ENCODE results near the gene THEM4.

The THEM4 gene

GRCh38 chr1:151839457-151840403, 69.6 kb downstream of the THEM4 start, which contains the start of gene C2CD4D:
Gene C2CD4D (minus strand): TSS chr1:151839820. CDS start chr1:151838989, 831 bp downstream.
- peak; percentile 80 for FAIRE-seq
- peak; percentile 57 for DNase-seq (ENCODE audit: insufficient read length, low spot score)

DNA sequence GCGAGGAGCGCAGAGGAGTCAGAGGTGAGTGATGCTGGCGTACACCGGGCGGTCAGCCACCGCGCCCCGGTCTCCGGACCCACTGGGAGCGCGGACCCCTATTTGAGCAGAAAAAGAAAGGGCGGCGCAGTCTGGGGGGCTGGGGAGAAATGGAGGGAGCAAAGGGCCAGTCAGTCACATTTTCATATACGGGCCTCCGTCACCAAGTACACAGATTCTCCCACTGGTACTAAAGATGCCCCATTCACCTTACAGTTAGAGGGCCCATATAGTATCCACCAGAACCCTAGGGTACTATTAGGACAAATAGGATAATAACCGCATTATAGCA, 70.3 kb downstream of the THEM4 start:
- FAIRE-seq (no peak), DNase-seq (ENCODE audit: insufficient read length, low spot score) (no peak)

GRCh38 chr1:151838222-151839081, 70.9 kb downstream of the THEM4 start:
- no peak for FAIRE-seq
- peak; percentile 33 for DNase-seq (ENCODE audit: insufficient read length, low spot score)

DNA sequence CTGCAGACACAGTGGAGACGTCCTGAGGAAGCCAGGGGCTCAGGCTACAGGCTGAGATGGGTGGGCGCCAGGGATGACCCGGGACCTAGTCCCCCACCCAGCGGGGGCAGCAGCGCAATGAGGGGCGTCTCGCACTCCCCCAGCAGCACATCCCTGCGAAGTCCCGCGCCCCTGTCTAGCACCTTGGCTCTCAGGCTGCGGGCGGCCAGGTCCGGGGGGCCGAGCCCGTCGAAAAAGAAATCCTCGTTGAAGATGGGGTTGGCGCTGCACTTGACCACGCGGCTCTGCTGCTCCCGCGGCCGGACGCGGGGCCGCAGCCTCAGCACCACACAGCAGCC, 71.5 kb downstream of the THEM4 start:
- FAIRE-seq (no peak), DNase-seq (ENCODE audit: insufficient read length, low spot score) (no peak)

DNA sequence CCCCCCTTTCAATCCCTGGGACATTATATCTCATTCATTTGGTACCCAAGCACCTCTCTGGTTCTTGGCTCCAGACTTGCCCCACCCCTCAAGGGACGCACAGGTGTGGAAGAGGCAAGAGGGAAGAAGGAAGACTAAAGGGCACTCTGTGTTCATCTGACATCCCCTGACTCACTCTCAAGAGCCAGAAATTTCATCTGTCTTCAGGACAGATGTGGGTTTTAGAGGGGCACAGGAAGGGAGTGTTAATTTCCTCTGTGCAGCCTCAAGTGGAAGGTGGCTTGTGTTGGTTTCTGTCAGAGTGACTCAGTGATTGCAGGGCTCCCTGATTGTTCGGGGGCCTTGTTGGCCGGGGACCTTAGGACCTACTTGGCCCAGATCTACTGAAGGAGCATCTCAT, 72.1 kb downstream of the THEM4 start:
- FAIRE-seq = no peak

GRCh38 chr1:151835596-151835995, 73.7 kb downstream of the THEM4 start:
- no peak for DNase-seq (ENCODE audit: insufficient read length, low spot score)
- no peak for FAIRE-seq

More for the DNA sequence above, 72.1 kb downstream of the THEM4 start:
- no peak for DNase-seq (ENCODE audit: insufficient read length, low spot score)

DNA sequence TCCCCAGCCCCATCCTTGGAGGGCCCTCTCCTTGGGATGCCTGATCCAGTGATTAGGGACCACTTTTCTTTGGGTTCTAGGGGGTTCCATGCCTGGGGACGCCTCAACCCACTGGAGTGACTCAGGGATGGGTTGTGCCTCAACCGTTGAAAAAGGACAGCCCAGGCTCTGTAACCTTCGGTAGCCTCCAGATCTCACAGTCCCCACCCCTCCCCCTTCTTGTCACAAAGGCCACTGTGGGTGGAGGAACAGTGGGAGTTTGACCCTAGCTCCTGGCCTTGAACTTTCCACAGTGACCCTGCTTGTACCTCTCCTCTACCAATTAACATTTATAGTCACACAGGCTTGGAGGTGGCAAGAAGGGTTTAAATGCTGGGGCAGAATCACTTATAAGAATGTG, 75.1 kb downstream of the THEM4 start:
- FAIRE-seq (no peak), DNase-seq (ENCODE audit: insufficient read length, low spot score) (no peak)

GRCh38 chr1:151833172-151833900, 76.0 kb downstream of the THEM4 start:
- FAIRE-seq = no peak
- DNase-seq (ENCODE audit: insufficient read length, low spot score) = no peak

- FAIRE-seq (no peak), DNase-seq (ENCODE audit: insufficient read length, low spot score) (no peak)
Observed at GRCh38 chr1:151832318-151832980, 76.9 kb downstream of the THEM4 start.

DNA sequence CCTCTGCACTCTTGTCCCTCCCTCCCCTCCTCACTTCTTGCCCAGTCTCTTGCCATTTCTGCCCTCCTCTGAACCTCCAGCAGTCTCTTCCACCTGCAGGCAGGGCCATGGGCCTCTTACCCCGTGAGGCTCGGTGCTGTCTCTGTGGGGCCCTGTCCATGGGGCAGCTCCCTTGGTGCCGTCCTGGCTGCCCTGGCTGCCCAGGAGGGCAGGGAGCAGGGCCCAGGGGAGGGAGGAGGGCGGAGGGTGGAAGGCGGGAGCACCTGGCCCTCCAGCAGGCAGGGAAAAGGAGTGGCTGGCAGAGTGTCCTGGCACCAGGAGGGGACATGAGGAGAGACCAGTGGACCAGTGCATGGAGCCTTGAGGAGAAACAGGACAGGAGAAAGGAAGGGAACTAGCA, 77.7 kb downstream of the THEM4 start, which contains the start of gene RORC:
Gene RORC (minus strand): TSS at position 198 of the 400 bp plus-strand sequence. CDS start 38 bp downstream, at position 160.
- no peak for DNase-seq (ENCODE audit: insufficient read length, low spot score)
- FAIRE-seq = no peak

- no peak for FAIRE-seq
Observed at GRCh38 chr1:151831256-151831591, 78.1 kb downstream of the THEM4 start.

GRCh38 chr1:151830055-151830454, 79.3 kb downstream of the THEM4 start:
- DNase-seq (ENCODE audit: insufficient read length, low spot score) (no peak), FAIRE-seq (no peak)

More at GRCh38 chr1:151831256-151831591, 78.1 kb downstream of the THEM4 start:
- DNase-seq (ENCODE audit: insufficient read length, low spot score) = no peak

GRCh38 chr1:151829352-151830046, 79.8 kb downstream of the THEM4 start:
- FAIRE-seq (no peak), DNase-seq (ENCODE audit: insufficient read length, low spot score) (no peak)

DNA sequence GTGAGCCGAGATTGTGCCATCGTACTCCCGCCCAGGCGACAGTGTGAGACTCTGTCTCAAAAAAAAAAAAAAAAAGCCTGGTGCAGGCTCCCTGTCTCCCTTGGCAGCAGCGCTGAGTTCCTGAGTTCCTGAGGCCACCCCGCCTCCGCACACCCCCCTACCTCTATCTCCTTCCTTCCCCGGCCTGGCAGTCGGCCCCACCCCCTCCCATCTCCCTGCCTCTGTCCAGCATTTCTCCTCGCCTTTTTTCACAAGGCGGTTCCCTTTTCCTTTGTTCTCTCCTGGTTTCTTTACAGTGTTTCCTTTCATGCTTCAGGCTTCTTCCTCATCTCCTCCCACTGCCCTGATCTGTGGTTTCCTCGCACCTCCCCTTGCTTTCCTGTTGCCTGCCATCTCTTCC, 80.4 kb downstream of the THEM4 start:
- no peak for FAIRE-seq
- no peak for DNase-seq (ENCODE audit: insufficient read length, low spot score)

DNA sequence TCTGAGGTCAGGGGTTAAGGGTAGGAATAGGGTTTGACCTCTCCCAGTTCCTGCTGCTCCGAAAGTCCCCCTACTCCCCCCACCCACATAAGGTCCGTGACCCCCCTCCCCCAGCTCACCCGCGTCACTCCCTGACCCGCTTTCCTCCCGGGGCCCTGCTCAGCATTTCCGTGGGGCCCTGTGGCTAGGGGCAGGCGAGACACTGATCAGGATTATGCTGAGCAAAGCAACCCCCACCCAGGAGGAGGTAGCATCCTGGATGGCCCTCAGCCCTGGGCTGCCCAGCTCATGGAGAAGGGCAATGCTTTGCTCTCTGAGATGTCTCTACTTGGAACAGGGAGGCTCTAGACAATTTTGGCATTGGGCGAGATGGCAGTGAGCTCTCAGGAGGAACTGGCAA, 81.5 kb downstream of the THEM4 start:
- DNase-seq (ENCODE audit: insufficient read length, low spot score) = no peak
- FAIRE-seq = no peak

GRCh38 chr1:151825751-151826660, 83.3 kb downstream of the THEM4 start:
- FAIRE-seq (no peak), DNase-seq (ENCODE audit: insufficient read length, low spot score) (no peak)

DNA sequence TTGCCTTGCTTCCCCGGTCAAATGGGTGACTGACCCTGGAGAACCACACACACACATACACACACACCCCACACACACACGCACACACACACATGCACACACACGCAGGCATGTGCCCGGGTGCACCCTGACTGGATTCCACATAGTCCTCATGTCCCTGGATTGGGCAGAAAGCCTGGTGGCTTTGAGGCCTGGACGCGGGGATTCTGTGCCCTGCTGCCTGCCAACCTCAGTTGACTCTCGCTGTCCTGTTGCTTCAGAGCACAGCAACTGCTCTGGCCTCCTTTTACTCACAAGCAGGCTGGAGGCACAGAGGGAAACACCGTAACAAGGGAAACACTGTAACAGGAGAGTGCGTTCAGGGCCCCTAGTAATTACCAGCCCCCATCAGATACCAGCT, 84.1 kb downstream of the THEM4 start:
- FAIRE-seq (no peak), DNase-seq (ENCODE audit: insufficient read length, low spot score) (no peak)

Measured in GM19239 (cell line).